A673 (cell line): ENCODE results near the gene SAP30.

Source experiments
- EZH2 ChIP-seq: fragments of 200-600 bp; sonication (generic); IDR thresholded peaks from 2 replicates; pipeline ENCODE4 v1.6.1; 2017; ENCODE audit warnings: borderline replicate concordance, low read depth, mild to moderate bottlenecking, mixed read lengths, antibody characterized with exemption, low read length; ENCODE audit not compliant: poor library complexity, severe bottlenecking
- TF ChIP-seq, protein P1 (sequence below): fragments of 300-800, 200-600 bp; sonication (generic); conservative IDR thresholded peaks from 2 replicates; pipeline ENCODE4 v1.5.1; 2017; ENCODE audit warnings: low read depth, mild to moderate bottlenecking, antibody characterized with exemption, low read length, moderate library complexity, mixed read lengths

DNA sequence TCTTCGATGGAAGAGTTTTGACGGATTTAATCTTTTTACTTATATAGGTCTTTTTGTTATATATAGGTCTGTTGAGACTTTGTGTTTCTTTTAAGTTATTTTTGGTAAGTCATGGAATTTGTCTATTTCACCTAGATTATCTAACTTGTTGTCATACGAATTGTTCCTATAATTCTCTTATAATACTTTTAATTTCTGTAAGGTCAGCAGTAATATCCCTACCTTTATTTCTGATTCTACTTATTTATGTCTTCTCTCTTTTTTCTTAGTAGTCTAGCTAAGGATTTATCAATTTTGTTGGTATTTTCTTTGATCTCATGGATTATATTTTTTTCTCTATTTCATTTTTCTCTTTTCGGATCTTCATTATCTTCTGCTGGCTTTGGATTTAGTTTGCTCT is 11.6 kb downstream of the SAP30 start:
- no peak for TF ChIP-seq EZH2
- TF ChIP-seq, protein P1, sequence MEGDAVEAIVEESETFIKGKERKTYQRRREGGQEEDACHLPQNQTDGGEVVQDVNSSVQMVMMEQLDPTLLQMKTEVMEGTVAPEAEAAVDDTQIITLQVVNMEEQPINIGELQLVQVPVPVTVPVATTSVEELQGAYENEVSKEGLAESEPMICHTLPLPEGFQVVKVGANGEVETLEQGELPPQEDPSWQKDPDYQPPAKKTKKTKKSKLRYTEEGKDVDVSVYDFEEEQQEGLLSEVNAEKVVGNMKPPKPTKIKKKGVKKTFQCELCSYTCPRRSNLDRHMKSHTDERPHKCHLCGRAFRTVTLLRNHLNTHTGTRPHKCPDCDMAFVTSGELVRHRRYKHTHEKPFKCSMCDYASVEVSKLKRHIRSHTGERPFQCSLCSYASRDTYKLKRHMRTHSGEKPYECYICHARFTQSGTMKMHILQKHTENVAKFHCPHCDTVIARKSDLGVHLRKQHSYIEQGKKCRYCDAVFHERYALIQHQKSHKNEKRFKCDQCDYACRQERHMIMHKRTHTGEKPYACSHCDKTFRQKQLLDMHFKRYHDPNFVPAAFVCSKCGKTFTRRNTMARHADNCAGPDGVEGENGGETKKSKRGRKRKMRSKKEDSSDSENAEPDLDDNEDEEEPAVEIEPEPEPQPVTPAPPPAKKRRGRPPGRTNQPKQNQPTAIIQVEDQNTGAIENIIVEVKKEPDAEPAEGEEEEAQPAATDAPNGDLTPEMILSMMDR: no peak
